T-helper 2 cell (primary cell): ENCODE measurements around the gene IMP4.

Experiments used
- DNase-seq, 5 experiments: peaks; one replicate each; pipeline versions ENCODE4 v3.0.0 to v3.0.0-alpha.2; 2012 to 2022

IMP4 gene

DNA sequence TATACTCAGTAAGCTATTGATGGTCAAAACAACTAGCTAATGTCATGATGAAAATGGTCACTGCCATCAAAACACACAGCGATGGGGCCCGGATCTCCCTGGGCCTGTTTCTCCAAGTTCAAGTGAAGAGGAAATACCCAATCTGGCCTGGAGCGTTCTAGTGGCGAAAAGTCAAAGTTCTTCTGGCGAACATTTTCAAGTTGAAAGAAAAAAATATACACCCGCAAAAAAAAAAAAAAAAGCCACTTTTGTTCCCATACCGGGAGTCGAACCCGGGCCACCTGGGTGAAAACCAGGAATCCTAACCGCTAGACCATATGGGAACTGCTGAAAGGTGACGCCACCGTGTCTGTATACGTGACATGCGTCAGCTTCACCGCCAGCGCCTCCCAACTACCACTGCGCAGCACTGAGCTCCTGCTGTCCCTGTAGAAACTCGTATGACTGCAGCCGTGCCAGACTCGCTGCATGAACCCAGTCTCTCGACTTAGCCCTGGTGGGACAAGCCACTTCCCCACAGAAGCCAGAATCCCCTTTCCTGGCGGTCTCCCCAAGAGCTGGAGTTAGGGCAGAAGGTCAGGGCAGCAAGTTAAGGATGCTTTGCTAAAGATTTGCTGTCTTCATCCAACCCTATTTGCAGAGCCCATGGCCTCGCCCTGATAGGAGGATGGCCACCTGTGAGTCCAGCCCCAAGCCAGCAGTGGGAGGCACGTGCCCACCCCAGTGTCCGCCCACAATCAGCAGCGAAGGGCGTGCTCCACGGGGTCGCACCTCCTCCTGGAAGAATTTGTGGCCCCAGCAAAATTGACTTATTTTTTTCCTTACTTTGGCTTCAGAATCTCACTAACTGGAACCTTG, 5.6 kb upstream of the IMP4 start:
- DNase-seq: peak in 3 of 5 experiments; percentile 9 to 65 (median 24)

- no peak for DNase-seq
These were observed 4.9 kb upstream of the IMP4 start for GRCh38 chr2:130337735-130338325.

GRCh38 chr2:130338793-130339345, 3.8 kb upstream of the IMP4 start:
- DNase-seq: no peak

- no peak for DNase-seq
These were observed 2.6 kb upstream of the IMP4 start for GRCh38 chr2:130339885-130340745.

DNA sequence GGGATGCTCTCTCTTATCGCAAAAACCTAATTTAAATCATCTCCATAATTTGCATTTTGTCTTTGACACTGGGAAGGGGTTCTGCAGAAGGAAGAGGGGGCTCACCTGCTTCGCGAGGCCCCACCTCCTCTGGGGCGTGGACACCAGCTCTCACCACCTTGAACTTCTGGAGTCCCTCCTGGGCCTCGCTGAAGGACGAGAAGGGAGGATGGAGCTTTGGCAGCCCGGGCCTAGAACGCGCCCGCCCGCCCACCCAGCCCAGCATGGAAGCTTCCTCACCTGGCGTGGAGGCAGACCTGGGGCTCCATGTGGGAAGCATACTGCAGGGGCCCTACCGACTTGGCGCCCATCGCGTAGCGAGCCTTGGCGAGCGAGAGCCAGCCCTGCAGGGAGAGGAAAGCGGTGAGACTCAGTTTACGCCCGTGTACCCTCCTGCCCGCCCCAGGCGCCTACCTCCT, 1.1 kb upstream of the IMP4 start:
- peak in 2 of 5 experiments; percentile 9 to 65 for DNase-seq

GRCh38 chr2:130342020-130342532, 621 bp upstream of the IMP4 start:
- peak; percentile 61 to 95 (median 82) for DNase-seq

DNA sequence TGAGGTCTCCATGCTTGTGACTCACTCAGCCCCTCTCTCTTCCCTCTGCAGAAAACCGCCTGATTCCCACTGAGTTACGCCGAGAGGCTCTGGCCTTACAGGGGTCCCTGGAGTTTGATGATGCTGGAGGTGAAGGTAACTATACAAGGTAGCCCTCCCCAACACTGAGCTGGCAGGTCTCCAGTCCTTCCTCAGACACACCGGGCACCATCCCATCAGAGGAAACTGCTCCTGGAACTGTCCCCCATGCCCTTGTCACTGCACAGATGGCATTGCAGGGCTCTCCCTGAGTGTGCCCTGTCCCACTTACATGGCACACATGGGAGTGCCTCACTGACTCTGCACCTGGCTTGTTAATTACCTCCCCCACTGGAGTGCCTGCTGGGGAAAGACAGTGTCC, 1.9 kb downstream of the IMP4 start:
- no peak for DNase-seq

GRCh38 chr2:130345091-130345490, 2.4 kb downstream of the IMP4 start:
- DNase-seq: no peak

- DNase-seq: no peak
These were observed 2.9 kb downstream of the IMP4 start for GRCh38 chr2:130345611-130346010.

DNA sequence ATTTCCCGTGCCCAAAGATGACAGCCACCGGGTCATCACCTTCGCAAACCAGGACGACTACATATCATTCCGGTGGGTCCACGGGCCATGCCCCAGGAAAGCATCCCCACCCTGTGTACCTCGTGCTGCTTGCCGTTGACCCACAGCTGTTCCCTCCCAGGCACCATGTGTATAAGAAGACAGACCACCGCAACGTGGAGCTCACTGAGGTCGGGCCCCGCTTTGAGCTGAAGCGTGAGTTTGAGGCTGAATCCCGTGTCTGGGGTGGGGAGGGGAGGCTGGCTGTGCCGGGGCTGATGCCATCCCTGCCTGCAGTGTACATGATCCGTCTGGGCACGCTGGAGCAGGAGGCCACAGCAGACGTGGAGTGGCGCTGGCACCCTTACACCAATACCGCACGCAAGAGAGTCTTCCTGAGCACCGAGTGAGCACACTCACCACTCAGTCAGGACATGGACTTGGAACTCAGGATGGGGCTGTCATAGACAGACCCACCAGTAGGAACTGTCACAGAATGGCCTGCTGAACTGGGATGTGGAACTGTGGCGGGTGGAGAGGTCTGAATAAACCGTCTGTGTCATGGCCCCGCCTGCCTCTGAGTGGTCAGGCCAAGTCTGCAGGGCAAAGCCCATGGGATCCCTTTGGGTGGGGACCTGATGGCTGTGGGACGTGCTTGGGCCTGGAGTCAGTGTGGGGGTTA, 3.5 kb downstream of the IMP4 start:
- DNase-seq: no peak

DNA sequence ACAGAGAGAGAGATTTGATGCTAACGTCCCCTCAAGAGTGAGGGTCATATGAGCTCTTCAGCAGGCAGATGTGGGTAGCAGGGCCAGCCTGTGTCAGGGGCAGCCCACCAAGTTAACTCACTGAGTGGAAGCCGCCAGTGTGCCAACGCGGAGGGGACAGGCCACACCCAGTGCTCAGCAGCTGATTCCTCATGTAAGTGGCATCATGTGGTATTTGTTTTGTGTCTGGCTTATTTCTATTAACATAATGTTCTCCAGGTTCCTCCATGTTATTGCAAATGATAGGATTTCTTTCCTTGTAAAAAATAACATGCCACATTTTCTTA, 4.0 kb downstream of the IMP4 start:
- no peak for DNase-seq

- DNase-seq: no peak
These were observed 4.7 kb downstream of the IMP4 start for GRCh38 chr2:130347220-130347925.

- DNase-seq: no peak
These were observed 6.5 kb downstream of the IMP4 start for GRCh38 chr2:130349174-130349573.

DNA sequence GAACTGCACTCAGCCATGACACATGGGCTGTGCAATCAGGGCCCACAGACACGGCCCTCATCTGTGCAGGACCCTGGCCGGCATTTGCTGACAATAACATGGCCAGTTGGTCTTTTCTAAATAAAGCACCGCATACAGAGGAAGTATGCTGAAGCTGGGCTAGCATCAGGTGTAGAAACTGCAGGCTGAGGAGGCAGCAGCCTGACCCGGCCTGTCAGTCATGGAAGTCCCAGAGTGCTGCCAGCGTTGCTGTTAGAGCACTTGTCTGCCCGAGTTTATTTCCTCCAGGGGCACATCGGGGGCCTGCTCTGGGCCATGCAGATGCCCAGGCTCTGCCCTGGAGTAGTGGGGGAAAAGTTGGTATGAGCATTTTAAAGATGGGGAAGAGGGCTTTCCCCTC, 9.0 kb downstream of the IMP4 start:
- DNase-seq: no peak

DNA sequence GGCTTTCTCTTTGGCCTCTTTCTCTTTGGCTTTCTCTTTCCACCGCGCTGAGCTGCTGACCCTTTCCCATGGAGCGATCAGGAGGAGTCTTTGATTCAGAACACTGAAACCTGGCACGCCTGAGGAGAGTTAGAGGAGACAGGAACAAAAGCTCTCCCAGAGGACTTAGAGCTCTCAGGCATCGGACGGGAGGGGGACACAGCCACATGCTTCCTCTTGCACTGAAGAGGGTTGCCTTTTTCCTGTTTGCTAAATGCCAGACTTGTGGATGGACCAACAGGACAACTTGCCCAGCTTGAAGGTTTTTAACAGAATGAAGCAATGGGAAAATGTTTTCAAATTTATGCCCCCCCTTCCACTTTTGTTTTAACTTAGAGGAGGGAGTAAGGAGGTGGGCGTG, 9.5 kb downstream of the IMP4 start:
- DNase-seq: no peak

DNA sequence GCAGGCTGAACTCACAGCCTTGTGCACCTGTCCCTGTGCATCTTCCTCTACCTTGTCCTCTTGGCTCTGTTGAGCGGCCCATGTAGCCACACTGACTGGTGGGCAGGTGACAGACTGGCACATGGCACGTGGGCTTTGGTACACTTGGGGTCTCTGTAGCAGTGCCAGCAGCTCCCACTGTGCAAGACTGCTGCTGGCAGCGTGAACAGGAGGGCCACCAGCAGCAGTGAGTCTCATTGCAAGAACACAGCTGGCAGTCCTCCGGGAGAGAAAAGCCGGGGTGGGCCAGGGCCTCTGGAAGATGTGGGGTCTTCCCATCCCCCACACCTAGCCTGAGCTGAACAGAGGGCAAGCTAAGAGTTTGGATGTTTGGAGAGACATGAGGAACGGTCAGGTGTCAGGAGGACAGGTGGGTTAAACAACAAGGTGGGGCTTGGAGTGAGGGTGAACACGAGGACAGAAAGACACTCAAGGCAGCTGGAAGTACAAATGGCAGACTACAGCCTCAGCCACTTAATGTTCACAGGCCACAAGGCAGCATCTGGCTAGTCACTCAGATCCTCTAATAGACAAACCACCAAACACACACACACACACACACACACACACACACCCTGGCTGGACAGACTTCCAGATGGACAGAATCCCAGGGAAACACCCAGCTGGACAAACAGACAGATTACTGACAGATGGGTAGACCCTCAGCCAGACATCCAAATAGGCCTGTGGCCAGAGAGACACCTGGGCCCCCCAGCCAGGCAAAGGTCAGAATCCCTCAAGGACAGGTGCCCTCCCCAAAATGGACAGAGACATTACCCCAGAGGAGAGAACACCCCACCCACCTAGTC, 10.8 kb downstream of the IMP4 start:
- DNase-seq: no peak

DNA sequence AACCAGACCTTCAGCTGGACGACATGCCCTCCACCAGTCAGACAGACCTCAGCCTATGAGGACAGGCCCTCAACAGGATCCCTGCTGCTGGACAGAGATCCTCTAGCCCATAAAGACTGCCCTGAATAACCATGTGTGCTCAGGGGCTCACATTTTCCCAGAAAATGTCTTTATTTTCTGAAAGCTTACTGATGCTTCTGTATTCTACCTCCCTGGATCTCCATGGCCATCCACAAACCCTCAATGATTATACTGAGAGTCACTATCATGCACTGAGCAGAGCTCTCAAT, 11.4 kb downstream of the IMP4 start:
- DNase-seq: no peak

DNA sequence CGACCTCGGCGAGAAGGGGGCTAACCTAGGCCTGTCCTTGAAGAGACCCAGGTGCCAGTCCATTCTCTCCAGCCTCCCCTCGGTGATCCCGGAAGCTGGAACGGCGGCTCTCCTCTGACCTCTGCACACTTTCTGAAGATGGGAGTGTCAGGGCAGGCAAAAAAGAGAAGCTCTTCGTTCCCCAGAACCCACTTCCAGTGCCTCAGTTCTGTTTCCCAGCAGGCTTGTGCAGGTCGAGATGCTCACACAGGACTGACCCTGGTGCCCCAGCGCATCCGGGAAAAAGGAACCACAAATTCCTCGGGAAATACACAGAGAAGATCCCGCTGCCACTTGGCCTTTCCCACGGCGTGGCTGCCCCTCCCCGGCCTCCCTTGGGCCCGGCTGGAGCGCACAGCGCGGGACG, 12.5 kb downstream of the IMP4 start:
- no peak for DNase-seq

DNA sequence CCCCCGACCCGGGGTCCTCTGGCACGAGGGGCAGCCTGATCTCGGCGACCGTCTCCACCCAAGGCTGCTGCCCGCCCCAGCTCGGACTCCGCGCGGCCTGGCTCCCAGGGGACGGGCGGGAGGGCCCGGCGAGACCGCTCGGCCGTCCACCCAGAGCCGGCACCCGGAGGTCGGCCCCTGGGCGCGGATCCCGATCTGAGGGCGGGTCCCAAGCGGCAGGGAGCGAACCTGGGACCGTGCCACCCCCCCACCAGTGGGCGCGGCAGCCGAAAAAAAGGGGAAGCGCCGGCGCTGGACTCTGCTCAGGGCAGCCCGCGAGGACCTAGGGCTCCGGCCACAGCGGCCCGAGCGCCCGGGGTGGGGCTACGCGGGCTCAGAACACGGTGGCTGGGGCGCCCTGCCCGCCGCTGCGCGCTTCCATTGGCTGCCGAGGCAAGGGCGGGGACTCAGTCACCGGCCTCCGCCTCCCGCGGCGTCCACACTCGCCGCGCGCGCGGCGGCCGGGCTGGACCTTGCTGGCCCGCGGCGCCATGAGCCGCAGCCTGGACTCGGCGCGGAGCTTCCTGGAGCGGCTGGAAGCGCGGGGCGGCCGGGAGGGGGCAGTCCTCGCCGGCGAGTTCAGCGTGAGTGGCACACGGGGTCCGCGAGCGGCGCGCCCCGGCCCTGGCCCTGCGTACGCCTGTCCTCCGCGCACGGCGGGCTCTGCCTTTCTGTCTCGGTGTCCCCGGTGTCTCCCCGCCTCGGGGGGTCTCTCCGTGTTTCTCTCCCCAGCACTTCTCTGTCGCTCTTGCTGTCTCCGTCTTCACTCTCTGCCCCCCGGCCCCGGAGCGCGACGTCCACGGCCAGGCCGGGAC, 13.1 kb downstream of the IMP4 start, which contains the start of gene PTPN18:
PTPN18 (plus strand) TSS at position 479 of the 854 bp plus-strand sequence; CDS start at position 531, 52 bp downstream.
- DNase-seq: peak; percentile 31 to 68 (median 39)

GRCh38 chr2:130357864-130358263, 15.2 kb downstream of the IMP4 start:
- DNase-seq: no peak
